Activated CD8-positive, alpha-beta memory T cell treated with anti-CD3 and anti-CD28 coated beads for 24 hours (primary cell): ENCODE measurements around the gene ADPRH.
"Not testable (repeated sequence)": the region's sequence is repeated elsewhere in the genome, so short reads cannot be mapped to it uniquely, and the experiment has no call there.

Experiments
- DNase-seq: peaks from one replicate; pipeline ENCODE4 v3.0.0-alpha.2; 2020

Gene ADPRH

DNA sequence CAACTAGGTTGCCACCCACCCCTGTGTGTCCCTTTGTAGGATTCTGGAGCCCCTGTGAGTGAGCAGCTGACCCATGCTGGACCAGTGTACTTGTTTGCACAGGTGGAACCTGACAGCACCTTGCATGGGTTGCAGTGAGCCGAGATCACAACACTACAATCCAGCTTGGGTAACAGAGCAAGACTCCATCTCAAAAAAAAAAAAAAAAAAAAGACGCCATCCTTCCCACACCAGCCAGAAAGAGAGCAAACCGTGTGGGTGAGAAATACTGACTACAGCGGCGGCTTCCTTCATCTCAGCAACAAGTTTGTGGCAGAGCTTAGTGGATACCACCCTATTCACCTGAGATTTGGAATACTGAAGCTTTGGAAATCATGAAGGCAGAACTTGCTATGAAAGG is 19.1 kb upstream of the ADPRH start:
- no peak for DNase-seq

DNA sequence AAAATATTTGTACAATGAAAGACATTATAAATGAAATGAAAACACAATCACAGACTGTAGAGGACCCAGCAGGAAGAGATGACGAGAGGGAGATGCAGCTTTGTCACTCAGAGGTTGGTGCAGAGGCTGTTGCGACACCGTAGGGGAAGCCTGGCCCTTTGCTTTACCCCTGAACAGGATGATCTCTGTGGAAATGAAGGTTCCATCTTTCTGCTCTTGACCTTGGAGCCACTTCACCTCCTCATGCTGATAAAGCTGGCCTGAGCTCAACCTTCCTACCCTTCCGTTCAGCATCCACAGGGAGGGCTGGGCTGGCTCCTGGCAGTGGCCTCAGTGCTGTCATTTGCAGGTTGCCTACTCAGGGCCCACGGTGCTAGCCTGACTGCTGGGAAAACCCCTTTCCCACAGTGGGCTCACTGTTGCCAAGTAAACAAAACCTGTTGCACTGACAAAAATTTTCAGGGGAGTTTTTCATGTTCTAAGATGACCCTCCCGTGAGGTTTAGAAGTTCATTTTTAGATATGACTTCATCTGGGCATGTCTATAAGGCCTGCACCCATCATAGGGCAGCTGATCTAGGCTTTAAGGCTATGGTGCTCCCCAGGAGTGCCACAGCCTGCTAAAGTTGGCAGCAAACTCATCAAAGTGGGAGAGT is 16.9 kb upstream of the ADPRH start:
- peak; percentile 68 for DNase-seq

DNA sequence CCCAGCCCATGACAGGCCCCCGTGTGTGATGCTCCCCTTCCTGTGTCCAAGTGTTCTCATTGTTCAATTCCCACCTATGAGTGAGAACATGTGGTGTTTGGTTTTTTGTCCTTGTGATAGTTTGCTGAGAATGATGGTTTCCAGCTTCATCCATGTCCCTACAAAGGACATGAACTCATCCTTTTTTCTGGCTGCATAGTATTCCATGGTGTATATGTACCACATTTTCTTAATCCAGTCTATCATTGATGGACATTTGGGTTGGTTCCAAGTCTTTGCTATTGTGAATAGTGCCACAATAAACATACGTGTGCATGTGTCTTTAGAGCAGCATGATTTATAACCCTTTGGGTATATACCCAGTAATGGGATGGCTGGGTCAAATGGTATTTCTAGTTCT is 16.0 kb upstream of the ADPRH start:
- not testable (repeated sequence) for DNase-seq

GRCh38 chr3:119569156-119569555 is 10.1 kb upstream of the ADPRH start:
- DNase-seq: no peak

GRCh38 chr3:119570229-119570628 is 9.1 kb upstream of the ADPRH start:
- DNase-seq: no peak

DNA sequence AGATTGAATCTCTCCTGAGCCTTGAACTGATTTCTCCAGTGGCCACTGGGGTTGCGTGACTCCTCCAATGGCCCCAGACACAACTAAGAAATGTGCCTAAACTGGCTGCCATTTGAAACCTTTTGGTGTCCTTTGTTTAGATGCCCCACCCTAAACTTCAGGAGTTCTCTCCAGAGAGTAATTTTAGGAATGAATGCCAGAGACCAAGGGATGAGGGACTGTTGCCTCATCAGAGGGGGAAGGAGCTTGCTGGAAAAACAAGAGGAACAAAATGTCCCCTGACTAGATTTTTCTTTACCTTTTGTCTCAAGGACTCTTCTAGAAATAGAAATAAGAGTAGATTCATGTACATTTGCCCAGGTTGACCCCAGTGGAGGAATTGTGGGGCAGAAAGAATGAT is 8.1 kb upstream of the ADPRH start:
- DNase-seq: no peak

- no peak for DNase-seq
Observed at GRCh38 chr3:119571688-119572087, 7.6 kb upstream of the ADPRH start.

GRCh38 chr3:119575507-119575906 is 3.8 kb upstream of the ADPRH start:
- DNase-seq: no peak

GRCh38 chr3:119580067-119580760 is 922 bp downstream of the ADPRH start:
- DNase-seq: peak; percentile 66

DNA sequence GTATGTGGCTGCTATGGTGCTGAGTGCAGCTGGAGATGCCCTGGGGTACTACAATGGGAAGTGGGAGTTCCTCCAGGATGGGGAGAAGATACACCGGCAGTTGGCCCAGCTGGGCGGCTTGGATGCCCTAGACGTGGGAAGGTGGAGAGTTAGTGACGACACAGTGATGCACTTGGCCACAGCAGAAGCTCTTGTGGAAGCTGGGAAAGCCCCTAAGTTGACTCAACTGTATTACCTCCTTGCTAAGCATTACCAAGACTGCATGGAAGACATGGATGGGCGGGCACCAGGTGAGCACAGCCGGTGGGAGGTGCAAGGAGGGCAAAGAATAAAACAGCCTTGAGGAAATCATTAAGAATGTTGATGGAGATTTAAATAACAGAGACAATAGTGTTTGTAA is 2.9 kb downstream of the ADPRH start:
- DNase-seq: no peak

GRCh38 chr3:119585208-119585607 is 5.9 kb downstream of the ADPRH start:
- no peak for DNase-seq

GRCh38 chr3:119585856-119586570 is 6.7 kb downstream of the ADPRH start:
- no peak for DNase-seq

DNA sequence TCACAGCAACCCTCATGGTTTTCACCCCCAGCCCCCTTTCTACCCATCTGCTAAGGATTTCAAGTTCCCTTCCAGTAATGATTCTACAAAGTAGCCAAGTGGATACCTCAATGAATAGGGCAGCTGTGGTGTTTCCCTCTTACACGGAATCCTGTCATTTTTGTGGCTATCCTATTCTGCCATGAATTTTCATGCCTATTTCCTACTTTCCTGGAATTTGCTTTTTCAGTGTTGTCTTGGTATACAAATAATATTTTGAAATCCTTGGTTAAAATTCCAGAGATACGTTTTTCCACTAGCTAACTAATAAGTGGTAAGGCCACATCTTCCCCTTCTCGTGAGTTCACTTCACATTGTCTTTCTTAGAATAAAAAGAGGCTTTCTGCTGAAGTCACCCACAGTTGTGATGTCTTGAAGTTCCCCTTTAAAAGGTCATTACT is 7.5 kb downstream of the ADPRH start:
- no peak for DNase-seq

DNA sequence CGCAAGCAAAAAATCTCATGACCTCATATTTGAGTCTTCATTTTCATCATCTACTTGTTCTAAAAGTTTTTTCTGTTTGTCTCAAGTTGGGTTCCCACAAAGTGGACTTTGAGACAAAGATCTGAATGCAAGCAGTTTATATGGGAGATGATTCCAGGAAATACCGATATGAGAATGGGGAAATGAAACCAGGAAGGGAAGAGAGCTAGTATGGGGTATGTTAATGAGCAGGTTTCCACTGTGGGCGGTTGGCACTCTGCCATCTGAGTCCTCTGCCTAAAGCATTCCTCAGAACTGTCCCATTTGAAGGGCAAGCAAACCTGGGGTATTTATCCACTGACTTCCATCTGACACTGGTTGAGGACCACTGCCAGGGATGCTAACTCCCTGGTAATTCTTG is 8.8 kb downstream of the ADPRH start:
- DNase-seq: no peak

DNA sequence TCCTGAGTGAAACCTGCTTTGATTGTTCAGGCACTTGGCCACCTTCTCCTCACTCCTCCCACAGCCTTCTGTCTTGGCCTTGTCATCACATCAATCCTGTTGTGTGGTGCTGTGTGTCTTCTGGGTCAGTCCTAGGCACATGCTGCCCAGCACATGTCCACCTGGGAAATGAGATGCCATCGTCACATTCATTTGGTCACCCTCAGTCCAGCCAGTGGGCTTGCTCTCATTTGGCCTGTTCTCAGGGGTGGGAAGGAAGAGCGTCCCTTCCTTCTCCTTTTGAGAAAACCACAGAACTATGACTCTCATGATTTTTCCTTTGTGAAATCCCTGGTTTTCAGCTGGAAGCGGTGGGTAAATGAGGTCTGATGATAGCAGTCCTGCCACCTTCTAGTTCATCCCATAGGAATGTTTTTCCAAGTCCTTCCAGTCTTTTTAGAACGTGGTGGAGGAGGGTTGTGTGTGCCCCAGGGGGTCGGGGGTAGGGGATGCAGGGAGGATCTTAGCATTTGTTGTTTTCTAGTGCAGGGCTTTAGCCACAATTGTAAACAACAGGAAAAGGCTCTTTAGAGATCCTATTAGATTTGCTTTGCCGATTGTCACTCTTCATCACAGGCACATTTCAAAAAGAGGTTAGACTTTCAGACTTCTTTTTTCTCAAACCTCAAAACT is 9.9 kb downstream of the ADPRH start:
- no peak for DNase-seq

DNA sequence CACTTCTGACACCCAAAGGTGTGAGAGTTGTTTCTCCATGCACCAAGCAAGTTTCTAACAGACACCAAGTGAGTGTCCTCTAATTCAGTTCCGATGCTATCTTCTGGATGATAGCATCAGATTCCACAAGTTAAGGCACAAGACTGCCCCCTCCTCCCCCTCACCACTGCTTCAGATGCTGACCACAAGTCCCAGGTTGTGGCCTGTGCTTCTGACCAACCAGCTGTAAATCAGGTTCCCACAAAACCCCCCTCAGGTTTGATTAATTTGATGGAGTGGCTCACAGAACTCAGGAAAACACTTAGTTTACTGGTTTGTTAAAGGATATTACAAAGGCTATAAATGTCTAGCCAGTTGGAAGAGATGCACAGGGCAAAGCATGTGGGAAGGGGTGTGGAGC is 11.4 kb downstream of the ADPRH start:
- DNase-seq: no peak

GRCh38 chr3:119592861-119593260 is 13.6 kb downstream of the ADPRH start:
- DNase-seq: no peak

DNA sequence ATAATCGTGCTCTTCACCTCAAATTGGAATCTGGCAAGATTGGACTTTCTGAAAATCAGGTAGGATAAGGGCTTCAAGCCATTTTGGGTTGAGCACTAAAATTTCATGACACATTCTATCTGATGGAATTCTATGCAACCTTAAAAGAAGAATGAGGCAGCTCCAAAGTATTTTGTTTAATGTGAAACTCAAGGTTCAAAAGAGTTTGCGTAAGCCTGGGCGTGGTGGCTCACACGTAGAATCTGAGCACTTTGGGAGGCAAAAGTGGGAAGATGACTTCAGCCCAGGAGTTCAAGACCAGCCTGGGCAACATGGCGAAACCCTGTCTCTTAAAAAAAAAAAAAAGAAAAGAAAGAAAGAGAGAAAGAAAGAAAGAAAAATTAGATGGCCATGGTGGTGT is 14.8 kb downstream of the ADPRH start:
- DNase-seq: no peak

DNA sequence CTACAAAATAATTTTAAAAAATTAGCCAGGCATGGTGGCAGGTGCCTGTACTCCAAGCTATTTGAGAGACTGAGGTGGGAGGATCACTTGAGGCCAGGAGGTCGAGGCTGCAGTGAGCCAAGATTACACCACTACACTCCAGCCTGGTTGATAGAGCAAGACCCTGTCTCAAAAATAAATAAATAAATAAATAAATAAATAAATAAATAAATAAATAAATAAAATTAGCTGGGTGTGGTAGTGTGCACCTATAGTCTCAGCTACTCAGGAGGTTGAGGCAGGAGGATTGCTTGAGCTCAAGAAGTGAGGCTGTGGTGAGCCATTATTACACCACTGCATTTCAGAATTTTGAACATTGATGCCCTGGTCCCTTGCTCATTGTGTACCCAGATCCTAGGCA is 15.6 kb downstream of the ADPRH start:
- not testable (repeated sequence) for DNase-seq

GRCh38 chr3:119595639-119596334 is 16.5 kb downstream of the ADPRH start:
- DNase-seq: no peak

DNA sequence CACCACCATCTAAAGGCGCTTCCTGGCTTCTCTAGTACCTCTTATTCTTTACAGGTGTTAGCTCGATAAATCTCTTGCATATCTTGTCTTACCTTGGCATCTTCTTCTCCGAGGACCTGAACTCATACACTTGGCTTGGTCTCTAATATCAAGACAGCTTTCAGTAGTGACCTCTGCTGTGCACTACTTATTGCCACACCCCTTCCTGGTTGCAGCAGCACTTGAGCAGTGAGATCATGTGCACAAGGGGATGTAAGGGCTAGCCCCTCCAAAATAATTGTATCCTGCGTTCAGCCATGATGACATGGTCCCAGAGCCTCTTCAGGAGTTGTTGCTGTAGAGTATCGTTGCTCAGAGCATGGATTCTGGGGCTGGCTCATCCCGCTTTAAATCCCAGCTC is 17.1 kb downstream of the ADPRH start:
- DNase-seq: no peak

DNA sequence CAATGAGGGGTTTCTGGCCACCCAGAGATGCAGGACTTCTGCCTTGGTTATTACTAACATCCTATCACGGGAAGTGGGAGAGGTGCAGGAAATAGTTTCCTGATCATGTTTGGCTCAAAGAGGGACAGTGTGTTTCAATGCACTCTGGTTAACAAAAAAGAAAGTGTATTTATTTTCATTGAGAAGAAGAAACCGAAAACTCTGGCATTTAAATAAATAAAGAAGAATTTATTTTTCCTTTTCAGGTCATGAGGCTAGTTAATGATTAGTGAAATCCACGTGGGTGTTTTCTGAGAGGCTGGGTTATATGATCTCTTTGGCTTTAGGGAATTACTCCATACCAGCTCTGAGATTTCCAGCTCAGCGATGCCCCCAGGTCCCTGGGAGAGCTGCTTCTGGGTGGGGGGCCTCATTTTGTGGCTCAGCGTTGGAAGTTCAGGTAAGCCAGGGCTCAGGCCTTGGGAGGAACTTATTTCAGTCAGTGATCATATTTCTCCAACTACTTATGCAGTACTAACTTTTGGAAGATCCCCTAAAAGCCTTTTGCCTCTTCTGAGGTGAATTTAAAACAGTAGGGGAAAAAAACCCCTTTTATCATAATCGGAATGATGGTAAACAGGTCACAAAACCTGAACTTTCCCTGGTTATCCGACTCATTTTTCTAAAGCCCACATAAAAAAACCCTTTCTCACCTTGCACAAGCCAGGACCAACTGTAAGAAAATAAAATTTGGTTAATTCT is 18.4 kb downstream of the ADPRH start, which contains the start of gene PLA1A:
TSS of gene PLA1A (plus strand) at position 338 of the 741 bp plus-strand sequence. CDS start at position 367, 29 bp downstream.
- no peak for DNase-seq
